ENCODE results near the gene DLGAP5.

The DLGAP5 gene

GRCh38 chr14:55191203-55192053, at the start of gene DLGAP5:
Gene DLGAP5, minus strand, starts transcription at chr14:55191585. Its CDS starts 2,406 bp downstream, at chr14:55189179.
- peak within 1 kb of the TSS; percentile 98 for H3K4me3 ChIP-seq (ENCODE audit: low read depth, low read length)
- H3K27me3 ChIP-seq (replicated peaks), result no peaks in the 10 kb centered on the region
- in situ Hi-C loops (cut with HindIII; ENCODE audit: low pct_ligation_motif_present, low sequenced_read_pairs), result no loop called here
- no peak within 1 kb of the TSS for H3K27ac ChIP-seq
- peak; percentile 97 for DNase-seq
- no peaks in the 10 kb centered on the region for H3K36me3 ChIP-seq (replicated peaks)
- TF ChIP-seq CTCF (IDR thresholded peaks at IDR 0.05; ENCODE audit: low read depth, low read length, missing control alignments), result no peak

GRCh38 chr14:55240526-55241178, 49.3 kb upstream of the DLGAP5 start:
- in situ Hi-C loops (cut with HindIII; ENCODE audit: low pct_ligation_motif_present, low sequenced_read_pairs), result no loop called here
- Histone ChIP-seq H3K27me3 (replicated peaks) (no peaks in the 10 kb centered on the region), H3K36me3 (replicated peaks) (no peaks in the 10 kb centered on the region), H3K4me3 (ENCODE audit: low read depth, low read length) (no peak overlapping the region), H3K27ac (no peak overlapping the region)
- DNase-seq, result peak; percentile 71
- TF ChIP-seq CTCF (IDR thresholded peaks at IDR 0.05; ENCODE audit: low read depth, low read length, missing control alignments), result no peak

- Histone ChIP-seq H3K27me3 (replicated peaks) (no peaks in the 10 kb centered on the region), H3K4me3 (ENCODE audit: low read depth, low read length) (no peak overlapping the region), H3K36me3 (replicated peaks) (no peaks in the 10 kb centered on the region), H3K27ac (no peak overlapping the region)
- in situ Hi-C loops (cut with HindIII; ENCODE audit: low pct_ligation_motif_present, low sequenced_read_pairs), result no loop called here
- no peak for DNase-seq
- TF ChIP-seq CTCF (IDR thresholded peaks at IDR 0.05; ENCODE audit: low read depth, low read length, missing control alignments), result no peak
These were observed 47.9 kb upstream of the DLGAP5 start for GRCh38 chr14:55239320-55239719.

GRCh38 chr14:55238019-55238680, 46.8 kb upstream of the DLGAP5 start:
- Histone ChIP-seq H3K36me3 (replicated peaks) (no peaks in the 10 kb centered on the region), H3K27ac (no peak overlapping the region), H3K27me3 (replicated peaks) (no peaks in the 10 kb centered on the region), H3K4me3 (ENCODE audit: low read depth, low read length) (no peak overlapping the region)
- no peak for DNase-seq
- no peak for TF ChIP-seq CTCF (IDR thresholded peaks at IDR 0.05; ENCODE audit: low read depth, low read length, missing control alignments)
- in situ Hi-C loops (cut with HindIII; ENCODE audit: low pct_ligation_motif_present, low sequenced_read_pairs), result no loop called here

GRCh38 chr14:55233591-55233990, 42.2 kb upstream of the DLGAP5 start:
- in situ Hi-C loops (cut with HindIII; ENCODE audit: low pct_ligation_motif_present, low sequenced_read_pairs), result no loop called here
- H3K27me3 ChIP-seq (replicated peaks), result no peaks in the 10 kb centered on the region
- no peaks in the 10 kb centered on the region for H3K36me3 ChIP-seq (replicated peaks)
- TF ChIP-seq CTCF (IDR thresholded peaks at IDR 0.05; ENCODE audit: low read depth, low read length, missing control alignments), result no peak
- DNase-seq, result no peak
- no peak overlapping the region for H3K4me3 ChIP-seq (ENCODE audit: low read depth, low read length)
- H3K27ac ChIP-seq, result no peak overlapping the region

Measured in brain microvascular endothelial cell (primary cell).